ENCODE measurements around the gene KAT2A. TPM values are rescaled to one million over a fixed set of nuclear protein-coding genes. Genes with fewer than 3 reads are reported as not detected.

The KAT2A gene
- total RNA-seq, 4 donors from 2014 or later, result 30.2 to 68.7 (median 33.9) TPM

GRCh38 chr17:42068979-42069378, 52.2 kb downstream of the KAT2A start:
- TF ChIP-seq CTCF (IDR thresholded peaks at IDR 0.05), result no peak
- ATAC-seq (ENCODE audit: low FRiP score) (no peak), DNase-seq (ENCODE audit: low spot score) (no peak)

GRCh38 chr17:42067371-42068091, 53.6 kb downstream of the KAT2A start:
- TF ChIP-seq CTCF (IDR thresholded peaks at IDR 0.05), result peak in 1 of 3 donors; percentile 52
- DNase-seq (ENCODE audit: low spot score) (peak; percentile 54), ATAC-seq (ENCODE audit: low FRiP score) (no peak)

- no peak for DNase-seq (ENCODE audit: low spot score)
- no peak for ATAC-seq (ENCODE audit: low FRiP score)
- TF ChIP-seq CTCF (IDR thresholded peaks at IDR 0.05), result no peak
Observed at GRCh38 chr17:42065201-42065600, 56.0 kb downstream of the KAT2A start.

Other genes starting within 250 kb of the KAT2A start
- gene ACLY, start 202.4 kb downstream of the KAT2A start, total RNA-seq, result 100 to 1,000 TPM in 3 of 4 donors, 10 to 100 TPM in 1; 91.6 to 133 (median 111) TPM
- under 1 TPM; 0.19 to 0.96 (median 0.49) TPM for gene ODAD4, start 190.8 kb downstream of the KAT2A start, total RNA-seq
- gene CNP, start 154.6 kb downstream of the KAT2A start, total RNA-seq, result 10 to 100 TPM; 42.2 to 62.9 (median 49.8) TPM
- 10 to 100 TPM; 46.5 to 72.5 (median 70.7) TPM for gene DNAJC7, start 103.9 kb downstream of the KAT2A start, total RNA-seq
- 10 to 100 TPM; 27.8 to 39.3 (median 30.4) TPM for gene NKIRAS2, start 101.3 kb downstream of the KAT2A start, total RNA-seq
- under 1 TPM; 0.09 to 0.63 (median 0.19) TPM for gene C17orf113, start 70.8 kb downstream of the KAT2A start, total RNA-seq
- not detected for gene ZNF385C, start 22.9 kb downstream of the KAT2A start, total RNA-seq
- gene DHX58, start 8.7 kb downstream of the KAT2A start, total RNA-seq, result 10 to 100 TPM in 2 of 4 donors, 1 to 10 TPM in 2; 7.8 to 21.8 (median 10.2) TPM
- gene HSPB9, start 1.4 kb upstream of the KAT2A start, total RNA-seq, result under 1 TPM in 1 of 4 donors, not detected in 3; 0.25 TPM
- 100 to 1,000 TPM; 122 to 178 (median 158) TPM for gene RAB5C, start 33.6 kb upstream of the KAT2A start, total RNA-seq
- under 1 TPM in 3 of 4 donors, not detected in 1; 0.44 to 0.79 (median 0.48) TPM for gene KCNH4, start 59.8 kb upstream of the KAT2A start, total RNA-seq
- not detected for gene HCRT, start 64.1 kb upstream of the KAT2A start, total RNA-seq
- 10 to 100 TPM; 28.8 to 41.3 (median 35.5) TPM for gene GHDC, start 73.1 kb upstream of the KAT2A start, total RNA-seq
- gene STAT5B, start 155.0 kb upstream of the KAT2A start, total RNA-seq, result 100 to 1,000 TPM in 2 of 4 donors, 10 to 100 TPM in 2; 66.6 to 130 (median 111) TPM
- gene STAT5A, start 167.1 kb upstream of the KAT2A start, total RNA-seq, result 100 to 1,000 TPM; 151 to 200 (median 171) TPM

Data from omental fat pad (tissue), 4 donors.